Sigmoid colon (tissue), 7 donors: ENCODE measurements around the gene CAMK4. TPM values are rescaled to one million over a fixed set of nuclear protein-coding genes. Genes with fewer than 3 reads are reported as not detected.

Experiments
- DNase-seq: peaks from one replicate; pipeline ENCODE4 v3.0.0-alpha.2; 2019
- H3K27ac ChIP-seq, 4 donors: fragments of 200-600 bp; sonication (generic); one replicate each; pipeline ENCODE4 v1.5.1; 2016 to 2019; ENCODE audit warnings: mild to moderate bottlenecking in 1 of 4
- H3K27me3 ChIP-seq, 3 donors: fragments of 200-600 bp; sonication (generic); one replicate each; pipeline ENCODE4 v1.5.1; 2019; ENCODE audit warnings: mild to moderate bottlenecking in 1 of 3
- H3K36me3 ChIP-seq, 4 donors: fragments of 200-600 bp; sonication (generic); one replicate each; pipeline ENCODE4 v1.5.1; 2016 to 2019
- H3K4me1 ChIP-seq, 4 donors: fragments of 200-600 bp; sonication (generic); one replicate each; pipeline ENCODE4 v1.5.1; 2017 to 2019
- H3K4me3 ChIP-seq, 4 donors: fragments of 200-600 bp; sonication (generic); one replicate each; pipeline ENCODE4 v1.5.1; 2017 to 2019; ENCODE audit warnings: mild to moderate bottlenecking in 2 of 4, moderate library complexity in 1 of 4
- H3K9me3 ChIP-seq, 4 donors: fragments of 200-600 bp in 3 of 4; sonication (generic) in 3 of 4; one replicate each; pipeline versions ENCODE4 v1.5.1 to v1.6.1; 2013 to 2019
- EP300 ChIP-seq, 4 donors: sonication (generic); formaldehyde crosslinking; IDR thresholded peaks; one replicate each; pipeline ENCODE4 v1.6.1; 2017; ENCODE audit warnings: antibody characterized with exemption in 4 of 4
- POLR2A ChIP-seq, 2 donors: fragments of 450-650 bp; IDR thresholded peaks; one replicate each; pipeline ENCODE4 v1.6.1; 2016; ENCODE audit warnings: antibody characterized with exemption in 2 of 2, mild to moderate bottlenecking in 2 of 2, moderate library complexity in 2 of 2
- POLR2AphosphoS5 ChIP-seq, 4 donors: sonication (generic); formaldehyde crosslinking; IDR thresholded peaks; one replicate each; pipeline ENCODE4 v1.6.1; 2017; ENCODE audit warnings: antibody characterized with exemption in 4 of 4
- WGBS, 2 donors: extraction: QIAGEN DNeasy Blood & Tissue Kit; methylation state at CpG; one replicate each; pipeline ENCODE4 v1.1.7; 2013; 5-methylcytosine and 5-hydroxymethylcytosine counted together
- intact Hi-C: fragments of 100-400 bp; cut with DNase I; formaldehyde crosslinking; loops from one replicate; pipeline ENCODE4 v1.15.1; 2023
- polyA plus RNA-seq, 3 donors: library from polyadenylated mRNA; stranded (reverse); fragments of 200-250 nt; gene quantifications; one replicate each; pipeline ENCODE4 v1.2.3, GENCODE V29; 2013
- total RNA-seq, 4 donors: library from RNA; depleted of rRNA; stranded (reverse); fragments of >200 nt; gene quantifications; one replicate each; pipeline ENCODE4 v1.1.0, GENCODE V29; 2016
- TF ChIP-seq, protein P1 (sequence below), 4 experiments: fragments of 450-650 bp in 3 of 4; fragments of 200-600 bp in 1 of 4; IDR thresholded peaks; one replicate each; pipeline ENCODE4 v1.5.1; 2016 to 2019; ENCODE audit warnings: antibody characterized with exemption in 4 of 4, mild to moderate bottlenecking in 3 of 4, moderate library complexity in 2 of 4
- donor health status: healthy with polysubstance abuse.
- donor health status: Bipolar disorder and iron deficiency.
- donor health status: healthy.

Gene CAMK4
- total and polyA plus RNA-seq, 7 donors, result 0.23 to 4.0 (median 2.3) TPM

- no peaks in the 10 kb centered on the region for H3K27me3 ChIP-seq
- H3K9me3 ChIP-seq, result no peaks in the 10 kb centered on the region
- intact Hi-C loops, result no loop called here
- no peaks in the 10 kb centered on the region for H3K4me1 ChIP-seq
- no peak overlapping the region for H3K27ac ChIP-seq
- H3K4me3 ChIP-seq, result no peak overlapping the region
- DNase-seq, result no peak
- TF ChIP-seq, protein P1, sequence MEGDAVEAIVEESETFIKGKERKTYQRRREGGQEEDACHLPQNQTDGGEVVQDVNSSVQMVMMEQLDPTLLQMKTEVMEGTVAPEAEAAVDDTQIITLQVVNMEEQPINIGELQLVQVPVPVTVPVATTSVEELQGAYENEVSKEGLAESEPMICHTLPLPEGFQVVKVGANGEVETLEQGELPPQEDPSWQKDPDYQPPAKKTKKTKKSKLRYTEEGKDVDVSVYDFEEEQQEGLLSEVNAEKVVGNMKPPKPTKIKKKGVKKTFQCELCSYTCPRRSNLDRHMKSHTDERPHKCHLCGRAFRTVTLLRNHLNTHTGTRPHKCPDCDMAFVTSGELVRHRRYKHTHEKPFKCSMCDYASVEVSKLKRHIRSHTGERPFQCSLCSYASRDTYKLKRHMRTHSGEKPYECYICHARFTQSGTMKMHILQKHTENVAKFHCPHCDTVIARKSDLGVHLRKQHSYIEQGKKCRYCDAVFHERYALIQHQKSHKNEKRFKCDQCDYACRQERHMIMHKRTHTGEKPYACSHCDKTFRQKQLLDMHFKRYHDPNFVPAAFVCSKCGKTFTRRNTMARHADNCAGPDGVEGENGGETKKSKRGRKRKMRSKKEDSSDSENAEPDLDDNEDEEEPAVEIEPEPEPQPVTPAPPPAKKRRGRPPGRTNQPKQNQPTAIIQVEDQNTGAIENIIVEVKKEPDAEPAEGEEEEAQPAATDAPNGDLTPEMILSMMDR (IDR thresholded peaks at IDR 0.05), result no peak
- TF ChIP-seq POLR2A (IDR thresholded peaks at IDR 0.05) (no peak), EP300 (IDR thresholded peaks at IDR 0.05) (no peak), POLR2AphosphoS5 (IDR thresholded peaks at IDR 0.05) (no peak)
- H3K36me3 ChIP-seq, result no peaks in the 10 kb centered on the region
Observed at GRCh38 chr5:111268300-111268699, 44.1 kb downstream of the CAMK4 start.

DNA sequence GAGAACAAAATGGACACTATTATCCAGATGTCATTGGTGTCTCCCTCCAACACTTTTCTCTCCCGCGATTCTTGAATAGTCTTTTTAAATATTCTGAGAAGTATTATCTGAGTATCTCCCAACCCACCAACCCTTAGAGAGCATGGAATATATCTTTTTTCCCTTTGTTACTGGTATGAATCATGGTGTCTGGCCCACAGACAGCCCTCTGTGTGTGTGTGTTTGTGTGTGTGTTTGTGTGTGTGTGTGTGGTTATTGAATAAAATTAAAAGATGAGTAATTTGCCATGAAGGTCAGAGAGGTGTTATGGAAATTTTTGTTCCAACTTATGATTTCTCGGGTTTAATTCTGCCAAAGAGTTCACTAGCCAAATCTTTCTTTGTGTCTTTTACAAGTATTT is 47.7 kb downstream of the CAMK4 start:
- H3K36me3 ChIP-seq, result no peaks in the 10 kb centered on the region
- intact Hi-C loops, result no loop called here
- H3K4me1 ChIP-seq, result no peaks in the 10 kb centered on the region
- WGBS, 2 donors, result 88 to 91% methylated on average over 3 of the region's 3 CpGs
- DNase-seq, result no peak
- no peak overlapping the region for H3K4me3 ChIP-seq
- H3K9me3 ChIP-seq, result no peaks in the 10 kb centered on the region
- no peaks in the 10 kb centered on the region for H3K27me3 ChIP-seq
- H3K27ac ChIP-seq, result no peak overlapping the region
- no peak for TF ChIP-seq POLR2AphosphoS5 (IDR thresholded peaks at IDR 0.05)
- TF ChIP-seq, protein P1 (IDR thresholded peaks at IDR 0.05), result no peak
- TF ChIP-seq POLR2A (IDR thresholded peaks at IDR 0.05), result no peak
- TF ChIP-seq EP300 (IDR thresholded peaks at IDR 0.05), result no peak

DNA sequence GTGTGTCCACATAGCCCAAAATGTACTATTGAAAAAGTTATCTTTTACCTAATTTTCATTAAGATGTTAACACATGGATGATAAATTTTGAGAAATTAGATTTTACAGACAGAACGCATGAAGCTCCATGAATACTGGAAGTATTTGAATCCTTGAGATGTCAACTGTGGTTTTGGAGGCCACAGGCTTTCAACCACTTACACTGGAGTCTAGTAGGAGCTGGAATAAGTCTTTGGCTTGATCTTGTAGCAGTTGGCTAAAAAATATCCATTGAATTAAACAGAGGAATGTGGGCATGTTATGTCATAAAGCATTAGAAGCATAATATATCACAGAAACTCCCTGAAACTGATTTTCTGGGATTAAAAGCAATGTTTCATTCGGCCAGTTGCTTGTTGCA is 52.9 kb downstream of the CAMK4 start:
- 74 to 81% methylated on average over 2 of the region's 2 CpGs for WGBS, 2 donors
- intact Hi-C loops, result no loop called here
- DNase-seq, result no peak
- H3K27ac ChIP-seq, result no peak overlapping the region
- H3K36me3 ChIP-seq, result no peaks in the 10 kb centered on the region
- H3K9me3 ChIP-seq, result no peaks in the 10 kb centered on the region
- TF ChIP-seq POLR2AphosphoS5 (IDR thresholded peaks at IDR 0.05), result no peak
- TF ChIP-seq POLR2A (IDR thresholded peaks at IDR 0.05), result no peak
- no peaks in the 10 kb centered on the region for H3K4me1 ChIP-seq
- no peak overlapping the region for H3K4me3 ChIP-seq
- H3K27me3 ChIP-seq, result no peaks in the 10 kb centered on the region

DNA sequence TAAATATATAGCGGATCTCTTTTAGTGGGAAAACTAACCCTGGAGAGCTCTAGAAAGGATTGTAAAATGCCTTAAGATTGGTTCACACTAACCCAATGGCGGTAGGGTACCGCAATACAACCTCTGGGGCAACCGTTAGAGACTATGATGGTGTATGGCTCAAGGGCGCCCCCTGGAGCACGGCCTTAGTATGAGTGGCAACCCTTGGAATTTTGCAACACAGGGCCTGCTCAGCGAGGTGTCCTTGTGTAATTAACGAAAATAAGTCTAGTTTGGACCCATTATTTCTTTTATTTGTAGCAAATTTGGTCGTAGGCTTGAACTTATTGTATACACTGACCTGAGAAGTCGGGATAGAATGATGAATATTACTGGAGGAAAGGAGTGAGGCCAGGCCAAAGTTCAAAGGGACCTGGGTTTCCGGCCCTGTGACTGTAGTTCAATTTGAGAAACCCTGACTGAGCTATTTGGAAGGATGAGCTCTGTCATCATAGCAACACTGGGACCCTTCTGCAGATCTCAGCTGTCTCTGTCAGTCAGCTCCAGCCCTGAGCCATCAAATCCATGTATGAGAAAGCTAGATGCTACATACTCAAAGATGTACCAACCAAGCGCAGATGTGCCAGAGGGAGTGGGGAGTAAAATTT is 54.8 kb downstream of the CAMK4 start:
- 25 to 38% methylated on average over 12 of the region's 12 CpGs for WGBS, 2 donors
- no peaks in the 10 kb centered on the region for H3K27me3 ChIP-seq
- TF ChIP-seq POLR2AphosphoS5 (IDR thresholded peaks at IDR 0.05), result no peak
- TF ChIP-seq, protein P1 (IDR thresholded peaks at IDR 0.05), result peak in 3 of 4 experiments; percentile 31 to 59 (median 48)
- H3K4me1 ChIP-seq, result no peaks in the 10 kb centered on the region
- no peak overlapping the region for H3K27ac ChIP-seq
- intact Hi-C loops, result loop anchor here (1.0 kb wide), 1 partner anchor 121 kb away; no protein-coding TSS in a partner anchor
- DNase-seq, result no peak
- no peaks in the 10 kb centered on the region for H3K9me3 ChIP-seq
- H3K36me3 ChIP-seq, result no peaks in the 10 kb centered on the region
- no peak overlapping the region for H3K4me3 ChIP-seq

DNA sequence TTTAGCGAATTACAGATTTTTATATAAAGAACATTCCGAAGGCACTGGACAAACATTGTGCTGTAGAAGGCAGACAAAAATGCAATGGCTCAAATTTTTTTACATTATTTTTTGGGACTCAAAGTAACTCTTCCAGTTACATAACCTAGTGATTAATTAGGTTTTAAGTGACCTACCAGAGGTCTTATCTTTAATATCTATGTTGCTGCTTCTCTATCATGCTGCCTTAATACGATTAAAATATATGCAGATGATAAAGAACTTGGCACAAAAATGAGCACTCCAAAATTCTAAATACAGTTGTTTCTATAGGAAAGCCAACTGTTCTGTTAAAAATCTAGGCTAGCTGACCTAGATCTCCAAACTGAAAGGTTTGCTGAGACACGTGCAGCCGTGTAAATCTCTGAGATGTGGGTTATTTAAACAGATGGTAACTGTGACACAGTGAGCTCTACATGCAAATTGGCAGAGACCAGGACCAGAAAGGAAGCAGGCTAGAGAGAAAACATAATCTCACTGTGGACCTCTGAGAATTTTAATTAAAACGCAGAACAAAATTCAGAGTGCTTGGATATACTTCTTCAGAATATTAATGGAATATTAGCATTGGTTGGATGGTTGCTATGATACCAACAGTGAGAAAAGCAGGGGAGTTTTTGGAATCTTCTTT is 56.2 kb downstream of the CAMK4 start:
- Histone ChIP-seq H3K36me3 (no peaks in the 10 kb centered on the region), H3K27ac (no peak overlapping the region), H3K27me3 (no peaks in the 10 kb centered on the region), H3K4me3 (no peak overlapping the region), H3K9me3 (no peaks in the 10 kb centered on the region), H3K4me1 (no peaks in the 10 kb centered on the region)
- WGBS, 2 donors, result 68 to 72% methylated on average over 6 of the region's 6 CpGs
- no peak for DNase-seq
- TF ChIP-seq, protein P1 (IDR thresholded peaks at IDR 0.05), result no peak
- TF ChIP-seq EP300 (IDR thresholded peaks at IDR 0.05) (no peak), POLR2A (IDR thresholded peaks at IDR 0.05) (no peak), POLR2AphosphoS5 (IDR thresholded peaks at IDR 0.05) (no peak)
- intact Hi-C loops, result no loop called here
